CD14-positive monocyte (primary cell): Measurements from ENCODE around the gene PLSCR4. TPM values are rescaled to one million over a fixed set of nuclear protein-coding genes. Genes with fewer than 3 reads are reported as not detected.

Experiments used
- DNase-seq, 3 donors: peaks; one replicate each; pipeline ENCODE4 v3.0.0-alpha.2; 2011 to 2022
- H2AFZ ChIP-seq: 2 replicates; pipeline ENCODE4 v1.6.0; 2012; ENCODE audit warnings: mild to moderate bottlenecking, low read depth, low read length, inconsistent platforms; ENCODE audit not compliant: insufficient read depth, poor library complexity, severe bottlenecking
- H3K27ac ChIP-seq, 2 donors: 1 replicate in 1 of 2; 2 replicates in 1 of 2; pipeline ENCODE4 v1.5.1; 2012 to 2013; ENCODE audit warnings: low read length in 2 of 2, control low read depth in 1 of 2, inconsistent platforms in 1 of 2, low read depth in 1 of 2, mild to moderate bottlenecking in 1 of 2
- H3K27me3 ChIP-seq, 2 donors: one replicate each; pipeline versions ENCODE4 v1.6.0 to v1.6.1; 2011 to 2013; ENCODE audit warnings: low read length in 2 of 2; ENCODE audit not compliant: control insufficient read depth in 2 of 2, insufficient read depth in 2 of 2
- H3K36me3 ChIP-seq, 2 donors: replicated peaks in 1 of 2; 1 replicate in 1 of 2; 2 replicates in 1 of 2; pipeline versions ENCODE4 v1.5.1 to v1.6.1; 2012 to 2013; ENCODE audit warnings: low read length in 2 of 2, control low read depth in 1 of 2, inconsistent platforms in 1 of 2, mild to moderate bottlenecking in 1 of 2; ENCODE audit not compliant: insufficient read depth in 2 of 2, control insufficient read depth in 1 of 2
- H3K4me1 ChIP-seq, 2 donors: 1 replicate in 1 of 2; 2 replicates in 1 of 2; pipeline versions ENCODE4 v1.5.1 to v1.6.1; 2012 to 2013; ENCODE audit warnings: low read length in 2 of 2, control low read depth in 1 of 2, inconsistent platforms in 1 of 2, mild to moderate bottlenecking in 1 of 2, moderate library complexity in 1 of 2; ENCODE audit not compliant: insufficient read depth in 2 of 2, control insufficient read depth in 1 of 2
- H3K4me2 ChIP-seq: replicated peaks from 2 replicates; pipeline ENCODE3; 2012; ENCODE audit warnings: low read length, moderate library complexity, mild to moderate bottlenecking; ENCODE audit not compliant: poor library complexity, severe bottlenecking; ENCODE audit errors: extremely low read depth
- H3K4me3 ChIP-seq, 3 experiments: fragments of 200-600 bp in 1 of 3; sonication (generic) in 1 of 3; replicated peaks in 1 of 3; 1 replicate in 2 of 3; 2 replicates in 1 of 3; pipeline ENCODE4 v1.5.1; 2011 to 2013; ENCODE audit warnings: low read length in 3 of 3, mild to moderate bottlenecking in 3 of 3, control low read depth in 2 of 3, low read depth in 2 of 3, inconsistent platforms in 1 of 3, moderate library complexity in 1 of 3
- H3K79me2 ChIP-seq: 2 replicates; pipeline ENCODE4 v1.6.0; 2012; ENCODE audit warnings: mild to moderate bottlenecking, control low read depth, inconsistent platforms, low read length, moderate library complexity; ENCODE audit not compliant: insufficient read depth
- H3K9ac ChIP-seq: 2 replicates; pipeline ENCODE4 v1.6.0; 2017; ENCODE audit warnings: low read length, mild to moderate bottlenecking; ENCODE audit not compliant: insufficient read depth, poor library complexity, severe bottlenecking
- H3K9me3 ChIP-seq, 2 donors: replicated peaks in 1 of 2; 1 replicate in 1 of 2; 2 replicates in 1 of 2; pipeline versions ENCODE4 v1.5.1 to v1.6.1; 2012 to 2013; ENCODE audit warnings: low read length in 2 of 2, control low read depth in 1 of 2; ENCODE audit not compliant: control insufficient read depth in 1 of 2, insufficient read depth in 1 of 2
- H4K20me1 ChIP-seq: 2 replicates; pipeline ENCODE4 v1.6.0; 2012; ENCODE audit warnings: mild to moderate bottlenecking, low read length, control low read depth, moderate library complexity; ENCODE audit not compliant: insufficient read depth
- H3K27ac Mint-ChIP-seq, 7 donors: one replicate each; pipeline ENCODE4 v1.8.0; 2020; ENCODE audit warnings: mild to moderate bottlenecking in 7 of 7, mixed read lengths in 7 of 7, moderate library complexity in 6 of 7, inconsistent platforms in 2 of 7
- H3K27me3 Mint-ChIP-seq, 3 donors: one replicate each; pipeline ENCODE4 v1.8.0; 2021 to 2022; ENCODE audit warnings: low read depth in 3 of 3, mild to moderate bottlenecking in 3 of 3, mixed read lengths in 3 of 3, moderate library complexity in 3 of 3, inconsistent platforms in 1 of 3
- H3K36me3 Mint-ChIP-seq, 2 donors: one replicate each; pipeline ENCODE4 v1.8.0; 2020; ENCODE audit warnings: mixed read lengths in 2 of 2, inconsistent platforms in 1 of 2, mild to moderate bottlenecking in 1 of 2
- H3K4me1 Mint-ChIP-seq: one replicate; pipeline ENCODE4 v1.8.0; 2020; ENCODE audit warnings: mild to moderate bottlenecking, mixed read lengths
- H3K4me3 Mint-ChIP-seq, 2 donors: one replicate each; pipeline ENCODE4 v1.8.0; 2020; ENCODE audit warnings: mild to moderate bottlenecking in 2 of 2, mixed read lengths in 2 of 2, moderate library complexity in 1 of 2
- H3K9me3 Mint-ChIP-seq, 7 donors: one replicate each; pipeline ENCODE4 v1.8.0; 2020 to 2022; ENCODE audit warnings: mixed read lengths in 7 of 7, mild to moderate bottlenecking in 6 of 7, moderate library complexity in 6 of 7, inconsistent platforms in 2 of 7
- CTCF ChIP-seq: fragments of 200-600 bp; IDR thresholded peaks from one replicate; pipeline ENCODE4 v1.8.0; 2022; ENCODE audit warnings: antibody characterized with exemption, mild to moderate bottlenecking
- WGBS: methylation state at CpG from one replicate; pipeline ENCODE4 v1.1.5; 2013; ENCODE audit warnings: missing lambda C conversion rate; ENCODE audit not compliant: insufficient coverage; 5-methylcytosine and 5-hydroxymethylcytosine counted together
- intact Hi-C, 2 donors: fragments of 100-400 bp; cut with micrococcal nuclease; formaldehyde crosslinking; loops; one replicate each; pipeline versions ENCODE4 v1.15.0 to v1.15.1; 2023
- polyA plus RNA-seq, 3 donors: library from polyadenylated mRNA; depleted of rRNA in 1 of 3; unstranded in 2 of 3; stranded (reverse) in 1 of 3; fragments of 300-500 nt in 2 of 3; fragments of >200 nt in 1 of 3; fragmentation: Illumina TruSeq in 2 of 3; gene quantifications; 1 replicate in 2 of 3; 2 replicates in 1 of 3; pipeline ENCODE4 v1.2.3, GENCODE V29; 2012 to 2021

PLSCR4 gene
- polyA plus RNA-seq, 3 donors = 0.05 TPM; not detected in 2

- no peaks in the 10 kb centered on the region for H3K9me3 ChIP-seq
- intact Hi-C loops = no loop called here
- H3K4me3 ChIP-seq = no peak overlapping the region
- Mint-ChIP-seq H3K4me3 (no peak overlapping the region), H3K9me3 (peaks cover 0 to 5% (median 0%) of the 10 kb centered on the region in 7 donors), H3K27me3 (peaks cover 0 to 2% (median 0%) of the 10 kb centered on the region in 3 donors), H3K27ac (no peak overlapping the region), H3K36me3 (no peaks in the 10 kb centered on the region), H3K4me1 (no peaks in the 10 kb centered on the region)
- no peaks in the 10 kb centered on the region for H3K36me3 ChIP-seq
- no peak for DNase-seq
- H3K27me3 ChIP-seq = no peaks in the 10 kb centered on the region
- H3K27ac ChIP-seq = no peak overlapping the region
- H2AFZ ChIP-seq = no peak overlapping the region
- no peak overlapping the region for H3K4me2 ChIP-seq
- no peak overlapping the region for H3K9ac ChIP-seq
- 100% methylated on average over 1 of the region's 1 CpG for WGBS
- no peak for TF ChIP-seq CTCF
- H4K20me1 ChIP-seq = no peaks in the 10 kb centered on the region
- no peaks in the 10 kb centered on the region for H3K79me2 ChIP-seq
- no peaks in the 10 kb centered on the region for H3K4me1 ChIP-seq
Measured at GRCh38 chr3:146274833-146275232, 23.9 kb upstream of the PLSCR4 start.

- no peaks in the 10 kb centered on the region for H3K79me2 ChIP-seq
Measured at GRCh38 chr3:146273721-146274407, 23.0 kb upstream of the PLSCR4 start.

More at GRCh38 chr3:146273721-146274407, 23.0 kb upstream of the PLSCR4 start:
- Histone ChIP-seq H3K27ac (no peak overlapping the region), H4K20me1 (no peaks in the 10 kb centered on the region), H3K27me3 (no peaks in the 10 kb centered on the region), H3K4me3 (no peak overlapping the region), H3K9ac (no peak overlapping the region), H2AFZ (no peak overlapping the region), H3K36me3 (no peaks in the 10 kb centered on the region), H3K9me3 (no peaks in the 10 kb centered on the region), H3K4me2 (no peak overlapping the region), H3K4me1 (no peaks in the 10 kb centered on the region)
- H3K9me3 Mint-ChIP-seq = peaks cover 0 to 4% (median 0%) of the 10 kb centered on the region in 7 donors
- no CpG with 5 or more reads among the region's 6 CpGs for WGBS
- no peak for TF ChIP-seq CTCF
- H3K36me3 Mint-ChIP-seq = no peaks in the 10 kb centered on the region
- H3K4me3 Mint-ChIP-seq = no peak overlapping the region
- no peak for DNase-seq
- H3K27me3 Mint-ChIP-seq = peaks cover 0 to 2% (median 0%) of the 10 kb centered on the region in 3 donors
- no peak overlapping the region for H3K27ac Mint-ChIP-seq
- H3K4me1 Mint-ChIP-seq = no peaks in the 10 kb centered on the region
- intact Hi-C loops = loop anchor here in 1 of 2 donors (2.0 kb wide), 1 partner anchor 39 kb away; no protein-coding TSS in a partner anchor
